Calu3 (cell line): ENCODE measurements around the gene DNASE1L1. TPM values are rescaled to one million over a fixed set of nuclear protein-coding genes. Genes with fewer than 3 reads are reported as not detected.
A peak's percentile ranks its signal among the peaks of the same experiment; 100 is the strongest.

ENCODE experiments used
- BruUV-seq: library from RNA; stranded (reverse); fragments of 400-500 nt; replicated peaks from 2 replicates; lab custom pipeline; 2021; lab: Mats Ljungman, UMichigan
- CTCF ChIA-PET: fragments of 300-600 bp; sonication (Branson Sonifier 250); formaldehyde crosslinking; loops from one replicate; lab custom pipeline; 2022; ENCODE audit warnings: antibody characterized with exemption; lab: Charles Lee
- DNase-seq: peaks from one replicate; pipeline ENCODE4 v3.0.0; 2022
- H3K27ac Mint-ChIP-seq: one replicate; pipeline ENCODE4 v1.8.0; 2022; ENCODE audit warnings: mixed read lengths; ENCODE audit not compliant: unreplicated experiment
- H3K27me3 Mint-ChIP-seq: one replicate; pipeline ENCODE4 v1.8.0; 2022; ENCODE audit warnings: mixed read lengths; ENCODE audit not compliant: unreplicated experiment
- H3K36me3 Mint-ChIP-seq: one replicate; pipeline ENCODE4 v1.8.0; 2022; ENCODE audit warnings: mild to moderate bottlenecking, moderate library complexity, mixed read lengths; ENCODE audit not compliant: insufficient read depth, unreplicated experiment
- H3K4me1 Mint-ChIP-seq: one replicate; pipeline ENCODE4 v1.8.0; 2022; ENCODE audit warnings: mild to moderate bottlenecking, low read depth, mixed read lengths; ENCODE audit not compliant: unreplicated experiment
- H3K4me3 Mint-ChIP-seq: one replicate; pipeline ENCODE4 v1.8.0; 2022; ENCODE audit warnings: mild to moderate bottlenecking, low read depth, moderate library complexity, mixed read lengths; ENCODE audit not compliant: unreplicated experiment
- H3K9me3 Mint-ChIP-seq: one replicate; pipeline ENCODE4 v1.8.0; 2022; ENCODE audit warnings: low read depth, mixed read lengths; ENCODE audit not compliant: unreplicated experiment
- CTCF ChIP-seq: fragments of 200-600 bp; IDR thresholded peaks from one replicate; pipeline ENCODE4 v1.8.0; 2022; ENCODE audit warnings: antibody characterized with exemption; ENCODE audit not compliant: unreplicated experiment
- intact Hi-C: fragments of 100-400 bp; cut with micrococcal nuclease; formaldehyde crosslinking; loops from one replicate; pipeline ENCODE4 v1.10.0; 2022; ENCODE audit not compliant: unreplicated experiment
- total RNA-seq: library from RNA; stranded (reverse); gene quantifications from 2 replicates; pipeline ENCODE4 v1.2.3, GENCODE V29; 2022

Gene DNASE1L1
- total RNA-seq, 1 experiment from 2014 or later, result 30.6 TPM

DNA sequence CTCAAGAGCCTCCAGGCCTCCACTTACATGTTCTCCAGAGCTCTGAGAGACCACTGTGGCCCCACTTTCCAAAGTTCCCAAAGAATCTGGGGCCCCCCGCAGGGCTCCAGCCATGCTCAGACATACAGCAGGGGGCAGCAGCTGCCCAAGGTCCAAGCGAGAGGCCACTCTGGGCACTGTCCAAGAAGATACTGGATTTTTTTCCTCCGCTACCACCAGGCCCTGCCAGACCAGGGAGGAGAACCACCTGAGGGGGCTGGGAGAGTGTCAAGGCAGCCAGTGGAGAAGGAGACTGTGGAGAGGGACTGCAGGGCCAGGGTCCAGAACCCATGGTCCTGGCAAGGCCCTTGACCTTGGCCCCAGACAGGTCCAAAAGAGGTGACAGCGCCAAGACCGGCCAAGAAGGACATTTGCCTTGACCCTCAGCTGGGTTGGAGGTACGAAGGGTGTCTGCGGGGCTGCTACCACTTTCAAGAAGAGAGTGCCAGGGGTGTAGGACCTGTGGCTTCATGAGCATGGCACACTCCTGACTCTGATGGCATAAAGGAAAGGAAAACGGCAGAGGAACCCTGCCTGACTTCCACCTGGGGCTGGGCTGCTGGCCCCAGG, 24.7 kb downstream of the DNASE1L1 start:
- Mint-ChIP-seq H3K4me1 (peaks cover 12% of the 10 kb centered on the region), H3K27ac (no peak overlapping the region), H3K9me3 (no peaks in the 10 kb centered on the region), H3K27me3 (no peaks in the 10 kb centered on the region), H3K36me3 (peaks cover 31% of the 10 kb centered on the region), H3K4me3 (no peak overlapping the region)
- no TSS peak for BruUV-seq
- intact Hi-C loops, result no loop called here
- CTCF ChIA-PET, result interaction anchor here (0.9 kb wide), 1 partner anchor 11 kb away, joined by 6 read pairs; no protein-coding TSS in a partner anchor
- no peak for DNase-seq
- no peak for TF ChIP-seq CTCF

DNA sequence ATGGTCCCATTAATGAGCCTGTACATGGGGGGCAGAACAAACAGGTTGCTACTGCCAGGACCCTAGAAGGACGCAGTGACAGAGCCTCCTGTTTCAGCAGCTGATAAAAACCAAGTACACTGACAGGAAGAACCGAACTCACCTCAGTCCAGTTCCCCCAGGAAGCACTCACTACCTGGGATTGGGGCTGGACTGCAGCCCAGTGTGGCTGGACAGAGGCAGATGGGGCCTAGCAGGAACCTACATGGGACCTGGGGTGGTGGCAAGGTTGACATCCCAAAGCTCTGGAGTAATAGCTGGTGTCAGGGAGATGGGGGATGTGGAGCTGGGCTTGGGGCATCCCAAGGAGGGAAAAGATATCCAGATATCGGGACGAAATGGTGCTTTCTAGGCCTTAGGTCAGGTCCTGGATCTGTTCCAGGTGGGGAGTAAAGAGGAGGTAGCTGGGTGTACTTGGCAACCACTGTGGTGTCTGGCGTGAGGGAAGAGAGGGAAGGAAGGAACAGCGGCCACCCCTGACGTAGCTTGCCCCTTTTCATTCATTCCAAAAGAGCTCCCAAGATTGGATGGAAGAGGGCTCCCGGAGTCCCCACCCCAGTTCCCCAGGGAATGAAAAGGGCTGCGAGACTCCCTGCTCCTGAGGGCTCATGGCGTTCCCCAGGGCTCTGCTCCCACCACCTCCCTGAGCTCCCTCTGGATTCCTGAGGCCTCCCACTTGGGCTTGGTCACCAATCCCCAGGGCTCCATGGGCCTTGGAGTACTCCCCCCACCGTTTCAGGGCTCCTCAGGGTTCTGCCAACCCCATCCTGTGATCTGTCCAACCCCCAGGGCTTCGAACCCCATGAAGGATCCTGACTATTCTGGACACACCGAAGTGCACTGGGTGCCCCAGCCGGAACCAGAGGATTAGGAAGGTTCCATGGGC, 25.4 kb downstream of the DNASE1L1 start:
- H3K27ac Mint-ChIP-seq, result peak overlapping the region; percentile 36
- H3K4me3 Mint-ChIP-seq, result no peak overlapping the region
- H3K27me3 Mint-ChIP-seq, result no peaks in the 10 kb centered on the region
- DNase-seq, result no peak
- H3K36me3 Mint-ChIP-seq, result peaks cover 39% of the 10 kb centered on the region
- TF ChIP-seq CTCF, result no peak
- BruUV-seq, result no TSS peak
- CTCF ChIA-PET, result interaction anchor here (0.9 kb wide), 1 partner anchor 10 kb away, joined by 6 read pairs; no protein-coding TSS in a partner anchor
- H3K9me3 Mint-ChIP-seq, result no peaks in the 10 kb centered on the region
- H3K4me1 Mint-ChIP-seq, result peaks cover 12% of the 10 kb centered on the region
- intact Hi-C loops, result no loop called here

DNA sequence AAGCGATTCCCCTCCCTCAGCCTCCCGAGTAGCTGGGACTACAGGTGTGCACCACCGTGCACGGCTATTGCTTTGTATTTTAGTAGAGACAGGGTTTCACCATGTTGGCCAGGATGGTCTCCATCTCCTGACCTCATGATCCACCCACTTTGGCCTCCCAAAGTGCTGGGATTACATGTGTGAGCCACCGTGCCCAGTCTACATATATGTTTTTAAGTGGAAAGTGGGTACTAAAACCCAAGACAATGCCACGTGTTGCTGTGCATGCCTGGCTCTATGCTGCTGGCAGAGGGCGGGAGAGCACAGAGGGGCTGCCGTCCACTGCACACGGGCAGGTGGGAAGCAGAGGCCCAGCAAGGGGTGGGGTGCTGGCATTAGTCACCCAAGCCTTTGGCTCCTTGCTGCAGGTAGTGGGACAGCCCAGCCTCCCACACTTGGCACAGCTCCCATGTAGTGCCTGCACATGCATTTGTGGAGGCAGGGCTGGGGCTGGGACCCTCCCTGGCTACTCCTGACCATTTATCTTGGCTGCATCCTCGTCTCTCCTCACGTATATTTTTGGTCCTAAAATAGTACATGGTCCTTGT, 26.5 kb downstream of the DNASE1L1 start:
- DNase-seq, result no peak
- CTCF ChIA-PET, result interaction anchor here (1.7 kb wide), 1 partner anchor 9 kb away, joined by 8 read pairs; no protein-coding TSS in a partner anchor
- peaks cover 12% of the 10 kb centered on the region for H3K4me1 Mint-ChIP-seq
- H3K27me3 Mint-ChIP-seq, result no peaks in the 10 kb centered on the region
- TF ChIP-seq CTCF, result no peak
- H3K4me3 Mint-ChIP-seq, result no peak overlapping the region
- intact Hi-C loops, result no loop called here
- no peaks in the 10 kb centered on the region for H3K9me3 Mint-ChIP-seq
- H3K27ac Mint-ChIP-seq, result peak overlapping the region; percentile 36
- H3K36me3 Mint-ChIP-seq, result peaks cover 48% of the 10 kb centered on the region
- BruUV-seq, result no TSS peak

- Mint-ChIP-seq H3K4me3 (peak overlapping the region; percentile 81), H3K27ac (peak overlapping the region; percentile 86), H3K4me1 (peaks cover 12% of the 10 kb centered on the region), H3K27me3 (no peaks in the 10 kb centered on the region), H3K36me3 (peaks cover 48% of the 10 kb centered on the region), H3K9me3 (no peaks in the 10 kb centered on the region)
- intact Hi-C loops, result no loop called here
- TF ChIP-seq CTCF, result no peak
- BruUV-seq, result no TSS peak
- no peak for DNase-seq
- CTCF ChIA-PET, result interaction anchor here (1.7 kb wide), 1 partner anchor 8 kb away, joined by 8 read pairs; no protein-coding TSS in a partner anchor
These were observed 27.8 kb downstream of the DNASE1L1 start for GRCh38 chrX:154381271-154381670.
